DMS79 treated with DMSO at 0.1 percent for 48 hours (cell line): ENCODE results near the gene IPO13.

Source experiments
- DNase-seq: peaks from one replicate; lab custom pipeline; 2025; lab: John Stamatoyannopoulos, UW

The IPO13 gene

DNA sequence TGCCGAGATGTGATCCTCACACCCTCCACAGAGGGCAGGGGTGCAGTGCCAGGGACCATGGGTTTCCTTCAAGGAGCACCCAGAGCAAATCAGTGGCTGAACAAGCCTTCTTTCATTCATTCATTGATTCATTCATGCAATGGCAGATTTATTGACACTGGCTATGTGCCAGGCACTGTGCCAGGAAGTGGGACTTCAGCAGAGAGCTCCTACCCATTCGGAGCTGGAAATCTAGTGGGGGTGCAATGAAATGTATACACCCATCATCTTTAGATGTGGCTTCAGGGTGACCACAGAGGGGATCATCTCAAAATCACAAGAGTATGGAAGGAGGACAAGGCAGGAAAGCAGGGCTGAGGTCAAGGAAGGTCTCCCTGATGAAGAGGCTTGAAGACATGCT lies 65.7 kb downstream of the IPO13 start:
- DNase-seq: no peak

DNA sequence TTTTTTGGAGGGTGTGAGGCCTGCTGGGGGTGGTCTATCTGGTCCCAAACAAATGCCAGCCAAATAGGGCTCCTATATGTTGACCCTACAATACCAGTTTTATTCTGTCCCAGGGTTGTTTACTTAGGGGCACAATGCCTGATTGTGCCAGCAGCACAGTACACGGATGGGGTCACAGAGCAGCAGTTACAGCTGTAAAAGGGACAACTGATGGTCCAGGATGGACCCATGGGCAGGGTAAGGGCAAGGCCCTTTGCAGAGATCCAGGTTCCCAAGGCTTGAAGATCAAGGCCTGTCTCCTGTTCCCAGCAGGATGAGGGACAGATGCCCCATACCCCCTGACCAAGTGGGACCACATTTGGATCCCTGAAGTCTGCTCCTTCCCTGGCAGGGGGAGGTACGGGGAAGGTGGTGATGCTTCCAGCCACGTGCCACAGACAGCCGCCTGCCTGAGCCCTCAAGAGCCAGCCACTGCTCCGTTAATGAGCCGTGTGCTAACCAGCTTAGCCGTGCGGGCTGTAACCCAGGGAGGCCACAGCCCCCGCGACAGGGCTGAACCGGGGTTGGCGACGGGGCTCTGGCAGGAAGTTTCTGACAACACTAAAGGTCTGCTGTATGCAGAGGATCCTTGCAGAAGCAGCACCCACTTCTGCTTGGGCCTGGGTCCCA lies 66.3 kb downstream of the IPO13 start:
- DNase-seq: no peak

DNA sequence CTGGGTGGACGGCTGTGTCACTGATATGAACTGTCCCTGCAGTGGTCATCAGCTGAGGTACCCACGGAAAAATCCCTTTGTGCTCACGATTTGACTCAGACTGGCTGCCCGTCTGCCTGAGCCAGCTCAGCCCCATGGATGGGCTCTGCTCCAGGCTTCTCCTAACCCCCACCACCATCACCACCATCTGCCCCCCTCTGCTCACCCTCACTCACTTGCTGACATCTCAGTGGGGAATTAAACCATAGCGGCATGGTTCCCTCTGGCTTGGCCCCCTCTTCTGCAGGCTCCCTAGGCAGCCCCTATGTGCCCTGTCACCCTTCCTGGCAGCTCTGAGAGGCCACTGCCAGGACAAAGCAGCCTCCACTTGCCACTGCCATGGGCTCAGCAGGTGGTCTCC lies 67.2 kb downstream of the IPO13 start:
- DNase-seq: no peak

DNA sequence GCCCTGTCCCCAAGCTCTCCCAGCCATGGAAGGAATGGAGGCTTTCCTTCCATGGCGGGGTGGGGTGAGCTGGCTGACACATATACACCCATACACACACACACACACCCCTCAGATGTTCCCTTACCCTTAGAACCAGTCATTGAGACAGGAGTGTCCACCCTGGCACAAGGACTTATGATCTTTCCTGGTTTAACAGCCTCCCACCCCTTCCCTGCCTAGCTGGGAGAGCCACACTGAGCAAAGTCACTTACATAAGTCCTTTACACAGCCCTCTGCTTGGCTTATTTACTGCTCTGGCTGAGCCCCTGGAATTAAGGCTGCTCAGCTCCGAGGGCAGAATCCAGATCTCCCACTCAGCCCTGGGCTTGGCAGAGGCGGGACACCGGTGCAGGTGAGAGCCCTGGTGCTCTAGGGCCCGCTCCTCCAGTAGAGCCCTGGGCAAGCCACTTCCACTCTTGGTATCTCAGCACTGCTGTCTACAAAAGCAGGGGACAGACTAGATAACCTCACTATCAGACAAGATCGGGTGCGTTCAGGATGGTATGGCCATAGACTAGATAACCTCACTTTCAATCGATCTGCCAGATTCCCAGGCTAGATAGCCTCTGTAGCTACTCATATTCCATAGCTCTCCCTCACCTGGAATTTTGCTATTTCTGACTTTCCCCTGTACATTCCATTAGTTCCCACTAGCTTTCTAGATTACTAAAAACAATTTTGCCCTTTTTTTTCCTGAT lies 67.8 kb downstream of the IPO13 start:
- no peak for DNase-seq

DNA sequence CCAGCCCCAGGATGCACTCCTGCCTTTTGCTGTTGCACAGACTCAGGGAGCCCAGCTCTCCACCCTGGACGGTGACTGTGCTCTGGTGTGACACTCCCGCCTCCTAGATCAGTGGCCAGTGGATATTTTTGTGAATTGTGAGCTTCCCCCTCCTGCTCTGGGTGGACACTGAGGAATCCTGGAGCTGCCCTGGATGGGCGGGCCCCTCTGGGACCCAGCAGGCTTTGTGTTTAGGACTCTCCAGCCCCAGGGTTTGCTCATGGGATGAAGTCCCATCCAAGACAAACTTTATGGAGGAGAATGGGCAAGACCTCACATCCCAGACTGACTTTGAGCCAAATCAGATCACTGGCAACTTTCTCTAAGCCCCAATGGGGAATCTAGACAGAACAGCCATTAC lies 68.5 kb downstream of the IPO13 start:
- no peak for DNase-seq

DNA sequence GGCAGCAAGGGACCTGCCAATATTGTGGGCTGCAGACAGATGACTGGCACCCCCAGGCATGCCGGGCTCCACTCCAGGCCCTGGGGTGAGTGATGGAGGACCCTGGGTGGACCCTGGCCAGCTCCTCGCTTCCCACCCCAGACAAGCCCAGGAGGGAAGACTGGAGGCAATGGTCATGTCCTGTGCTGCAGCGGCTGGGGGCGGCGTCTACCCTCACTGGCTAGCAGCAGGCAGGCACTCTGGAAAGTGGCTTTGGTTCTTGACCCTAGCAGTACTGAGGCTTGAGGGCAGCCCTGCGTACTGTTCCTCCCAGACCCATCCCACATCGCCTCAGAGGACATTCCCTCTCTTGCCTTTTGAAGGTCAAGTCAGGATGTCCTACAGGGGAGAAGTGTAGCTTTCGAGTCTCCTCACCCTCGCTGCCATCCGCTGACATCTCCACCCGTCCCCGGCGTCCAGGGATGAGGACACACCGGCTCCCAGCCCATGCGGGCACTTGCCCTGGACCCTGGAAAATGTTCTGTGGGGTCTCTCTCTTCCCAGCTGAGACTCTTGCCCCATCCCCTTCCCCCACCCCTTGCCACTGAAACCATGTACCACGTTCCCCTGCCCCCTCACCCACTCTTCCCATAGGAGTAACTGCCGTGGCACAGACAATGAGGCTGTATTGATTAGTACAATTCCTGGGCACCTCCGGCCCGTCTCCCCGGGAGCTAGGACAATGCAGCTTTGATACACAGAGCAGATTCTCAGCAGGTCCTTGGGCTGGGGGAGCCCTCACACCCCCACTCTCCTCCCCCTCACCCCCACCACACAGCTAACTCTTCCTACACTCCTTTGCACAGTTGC lies 69.5 kb downstream of the IPO13 start:
- no peak for DNase-seq

DNA sequence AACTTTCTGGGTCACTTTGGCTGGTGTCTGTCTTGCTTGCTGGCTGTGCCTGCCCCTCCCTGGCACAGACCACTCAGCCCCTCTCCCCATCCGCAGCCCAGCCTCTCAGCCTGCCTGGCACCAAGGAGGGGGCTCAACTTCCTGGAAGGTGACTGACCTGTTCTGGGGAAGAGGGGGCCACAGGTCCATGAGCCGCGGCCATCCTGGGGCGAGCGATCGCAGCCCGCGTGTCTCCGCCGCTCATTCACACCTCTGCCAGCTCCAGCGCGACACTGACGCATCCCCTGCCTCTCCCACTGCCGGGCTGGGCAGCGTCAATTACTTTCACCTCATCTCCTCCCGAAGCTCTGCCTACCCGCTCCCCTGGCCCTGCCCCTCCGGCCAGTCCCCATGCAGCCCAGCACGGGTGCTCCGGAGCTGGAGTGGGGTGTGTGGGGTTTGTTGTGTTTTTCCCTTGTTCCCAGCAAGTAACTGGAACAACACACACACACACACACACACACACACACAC lies 70.2 kb downstream of the IPO13 start:
- DNase-seq: no peak
